Measurements from ENCODE around the gene TMEM131L. TPM values are rescaled to one million over a fixed set of nuclear protein-coding genes. Genes with fewer than 3 reads are reported as not detected.
A peak's percentile ranks its signal among the peaks of the same experiment; 100 is the strongest.

The TMEM131L gene
- total and polyA plus RNA-seq, 4 donors = 4.9 to 41.3 (median 12.9) TPM

GRCh38 chr4:153523164-153523796, 57.1 kb downstream of the TMEM131L start:
- H3K9ac ChIP-seq (ENCODE audit: low read depth in 1 of 2, low read length in 2 of 2) = no peak overlapping the region
- H3K36me3 ChIP-seq (ENCODE audit: control insufficient read depth in 4 of 4, insufficient read depth in 3 of 4, low read depth in 1 of 4, low read length in 3 of 4) = no peaks in the 10 kb centered on the region
- no peak overlapping the region for H3K4me3 ChIP-seq (ENCODE audit: low read depth in 1 of 3, low read length in 3 of 3)
- H3K9me3 ChIP-seq (ENCODE audit: control insufficient read depth in 4 of 4, low read length in 3 of 4) = no peaks in the 10 kb centered on the region
- peak overlapping the region in 1 of 2 donors; percentile 20 for H3K27ac ChIP-seq (ENCODE audit: low read depth in 1 of 2, low read length in 2 of 2)
- peaks cover 0 to 43% (median 27%) of the 10 kb centered on the region in 4 donors for H3K4me1 ChIP-seq (ENCODE audit: control insufficient read depth in 4 of 4, insufficient read depth in 4 of 4, low read length in 3 of 4)
- no peak for TF ChIP-seq RXRA (IDR thresholded peaks at IDR 0.05)
- TF ChIP-seq SP1 (IDR thresholded peaks at IDR 0.05) = no peak
- no peak for TF ChIP-seq ATF3 (IDR thresholded peaks at IDR 0.05)
- TF ChIP-seq ZBTB33 (IDR thresholded peaks at IDR 0.05) = no peak
- no peak for TF ChIP-seq FOXA2 (IDR thresholded peaks at IDR 0.05)
- no peak for TF ChIP-seq EGR1 (IDR thresholded peaks at IDR 0.05; ENCODE audit: low read depth in 2 of 2)
- TF ChIP-seq REST (IDR thresholded peaks at IDR 0.05) = no peak
- no peak for TF ChIP-seq TAF1 (conservative IDR thresholded peaks at IDR 0.05)
- no peak for TF ChIP-seq JUND (IDR thresholded peaks at IDR 0.05)
- no peak for TF ChIP-seq CTCF (IDR thresholded peaks at IDR 0.05; ENCODE audit: low read depth, low read length, missing input control)
- no peak for TF ChIP-seq RAD21 (IDR thresholded peaks at IDR 0.05)
- no peak for TF ChIP-seq YY1 (IDR thresholded peaks at IDR 0.05)
- TF ChIP-seq HNF4A (conservative IDR thresholded peaks at IDR 0.05) = no peak
- no peak for TF ChIP-seq MAX (IDR thresholded peaks at IDR 0.05)
- TF ChIP-seq GABPA (IDR thresholded peaks at IDR 0.05 in 1 of 2, conservative IDR thresholded peaks at IDR 0.05 in 1 of 2) = no peak
- TF ChIP-seq HNF4G (IDR thresholded peaks at IDR 0.05) = no peak
- no peak for TF ChIP-seq FOXA1 (IDR thresholded peaks at IDR 0.05)
- WGBS = 86% methylated on average over 5 of the region's 5 CpGs
- no peaks in the 10 kb centered on the region for H3K27me3 ChIP-seq (ENCODE audit: control insufficient read depth in 4 of 4, insufficient read depth in 4 of 4, low read length in 3 of 4)
- no peak for DNase-seq (ENCODE audit: low spot score)
